Kidney (tissue), 14 donors: ENCODE data around the gene MIOS. TPM values are rescaled to one million over a fixed set of nuclear protein-coding genes. Genes with fewer than 3 reads are reported as not detected.
"Not testable (repeated sequence)": the region's sequence is repeated elsewhere in the genome, so short reads cannot be mapped to it uniquely, and the experiment has no call there.

ENCODE experiments used
- DNase-seq, 5 donors: peaks; one replicate each; pipeline ENCODE4 v3.0.0-alpha.2; 2013 to 2020
- FAIRE-seq: peaks from 2 replicates; lab custom pipeline; 2012; peaks lifted over from hg19 to GRCh38; lab: Jason Lieb, UNC
- H3K27ac ChIP-seq, 2 donors: one replicate each; pipeline ENCODE4 v1.7.0; 2013; ENCODE audit warnings: low read depth in 2 of 2, low read length in 2 of 2, inconsistent platforms in 1 of 2
- H3K27me3 ChIP-seq: one replicate; pipeline ENCODE4 v1.7.1; 2013; ENCODE audit warnings: low read length, inconsistent platforms; ENCODE audit not compliant: control insufficient read depth, insufficient read depth
- H3K36me3 ChIP-seq, 3 donors: one replicate each; pipeline versions ENCODE4 v1.7.0 to v1.7.1; 2013; ENCODE audit warnings: low read length in 3 of 3, control low read depth in 1 of 3, inconsistent platforms in 1 of 3; ENCODE audit not compliant: insufficient read depth in 3 of 3, control insufficient read depth in 2 of 3
- H3K4me1 ChIP-seq, 3 donors: one replicate each; pipeline versions ENCODE4 v1.7.0 to v1.7.1; 2013; ENCODE audit warnings: low read length in 3 of 3, inconsistent platforms in 1 of 3, low read depth in 1 of 3; ENCODE audit not compliant: control insufficient read depth in 2 of 3, insufficient read depth in 2 of 3
- H3K4me3 ChIP-seq, 3 donors: one replicate each; pipeline versions ENCODE4 v1.7.0 to v1.8.1; 2013; ENCODE audit warnings: low read length in 3 of 3, control low read depth in 1 of 3, inconsistent platforms in 1 of 3
- H3K9ac ChIP-seq, 3 donors: one replicate each; pipeline versions ENCODE4 v1.7.0 to v1.7.1; 2013; ENCODE audit warnings: low read length in 3 of 3, control low read depth in 1 of 3, inconsistent platforms in 1 of 3
- H3K9me3 ChIP-seq, 3 donors: one replicate each; pipeline versions ENCODE4 v1.7.0 to v1.7.1; 2013; ENCODE audit warnings: low read length in 3 of 3, control low read depth in 1 of 3, inconsistent platforms in 1 of 3; ENCODE audit not compliant: control insufficient read depth in 2 of 3, insufficient read depth in 1 of 3
- CTCF ChIP-seq: IDR thresholded peaks from 3 replicates; pipeline ENCODE4 v1.5.1; 2012; ENCODE audit warnings: mild to moderate bottlenecking, moderate library complexity, borderline replicate concordance; ENCODE audit not compliant: insufficient read depth; ENCODE audit errors: extremely low read depth
- intact Hi-C: fragments of 100-400 bp; cut with DNase I; formaldehyde crosslinking; loops from one replicate; pipeline ENCODE4 v1.11.1; 2022
- polyA plus RNA-seq: library from polyadenylated mRNA; stranded (reverse); fragments of 350-450 nt; fragmentation: Illumina TruSeq; extraction: RNeasy Lipid Tissue Mini Kit (QIAGEN cat#74804); gene quantifications from one replicate; pipeline ENCODE4 v1.2.3, GENCODE V29; 2014; ENCODE audit warnings: low read depth, low replicate concordance; ENCODE audit not compliant: insufficient read depth
- total RNA-seq: library from RNA; stranded (reverse); fragmentation: NEBNext Ultra II Directional; extraction: Animal tissue kit (Norgen Biotek cat#: 25700); gene quantifications from one replicate; pipeline ENCODE4 v1.2.1, GENCODE V29; 2021
- donor health status: control.
- donor health status: control.
- donor health status: control.
- donor health status: control.
- donor health status: control.
- donor health status: DM: yes; HTN: yes; CAD: no.
- donor health status: Normal renal cell carcinoma (clear cell type).

MIOS gene
- total and polyA plus RNA-seq, 2 donors from 2014 or later = 12.4 to 37.0 TPM

- Histone ChIP-seq H3K27me3 (no peaks in the 10 kb centered on the region), H3K4me1 (no peaks in the 10 kb centered on the region), H3K27ac (no peak overlapping the region), H3K4me3 (no peak overlapping the region), H3K9me3 (no peaks in the 10 kb centered on the region), H3K36me3 (no peaks in the 10 kb centered on the region), H3K9ac (no peak overlapping the region)
- TF ChIP-seq CTCF = no peak
- DNase-seq (no peak), FAIRE-seq (no peak)
- intact Hi-C loops = no loop called here
Observed at GRCh38 chr7:7652798-7653540, 86.3 kb downstream of the MIOS start.

GRCh38 chr7:7653593-7654187, 87.0 kb downstream of the MIOS start:
- H3K4me3 ChIP-seq = no peak overlapping the region
- no peaks in the 10 kb centered on the region for H3K27me3 ChIP-seq
- FAIRE-seq = no peak
- H3K9ac ChIP-seq = no peak overlapping the region
- no peak overlapping the region for H3K27ac ChIP-seq
- no peaks in the 10 kb centered on the region for H3K9me3 ChIP-seq
- H3K4me1 ChIP-seq = no peaks in the 10 kb centered on the region
- intact Hi-C loops = no loop called here
- DNase-seq = peak in 3 of 5 donors; percentile 37 to 61 (median 54)
- H3K36me3 ChIP-seq = no peaks in the 10 kb centered on the region
- peak; percentile 26 for TF ChIP-seq CTCF

GRCh38 chr7:7654964-7655715, 88.5 kb downstream of the MIOS start:
- DNase-seq = no peak
- no peak for FAIRE-seq
- H3K27me3 ChIP-seq = no peaks in the 10 kb centered on the region
- H3K27ac ChIP-seq = no peak overlapping the region
- no peaks in the 10 kb centered on the region for H3K9me3 ChIP-seq
- H3K9ac ChIP-seq = no peak overlapping the region
- H3K4me1 ChIP-seq = no peaks in the 10 kb centered on the region
- TF ChIP-seq CTCF = no peak
- H3K36me3 ChIP-seq = no peaks in the 10 kb centered on the region
- intact Hi-C loops = no loop called here
- no peak overlapping the region for H3K4me3 ChIP-seq

- H3K4me3 ChIP-seq, intact Hi-C loops, FAIRE-seq, H3K9me3 ChIP-seq, DNase-seq, H3K9ac ChIP-seq, H3K36me3 ChIP-seq, H3K27me3 ChIP-seq, H3K27ac ChIP-seq, H3K4me1 ChIP-seq: not testable (repeated sequence)
Observed at GRCh38 chr7:7656459-7656858, 89.8 kb downstream of the MIOS start.
